GM19351 (cell line): ENCODE data around the gene SLC35A4.
"Not testable (repeated sequence)": the region's sequence is repeated elsewhere in the genome, so short reads cannot be mapped to it uniquely, and the experiment has no call there.

Source experiments
- ATAC-seq: cut with Tn5 transposase; IDR thresholded peaks from one replicate; pipeline ENCODE4 v1.9.1; 2021; ENCODE audit warnings: mild to moderate bottlenecking, moderate library complexity; ENCODE audit not compliant: unreplicated experiment

SLC35A4 gene

GRCh38 chr5:140588311-140589070 is 23.9 kb downstream of the SLC35A4 start:
- no peak for ATAC-seq

GRCh38 chr5:140590861-140591260 is 26.2 kb downstream of the SLC35A4 start:
- ATAC-seq = no peak

- ATAC-seq = no peak
Observed at GRCh38 chr5:140591747-140592372, 27.2 kb downstream of the SLC35A4 start.

GRCh38 chr5:140593070-140593469 is 28.4 kb downstream of the SLC35A4 start:
- not testable (repeated sequence) for ATAC-seq

- ATAC-seq = no peak
Observed at GRCh38 chr5:140594169-140594568, 29.5 kb downstream of the SLC35A4 start.

- no peak for ATAC-seq
Observed at GRCh38 chr5:140595538-140596300, 31.1 kb downstream of the SLC35A4 start.

- no peak for ATAC-seq
Observed at GRCh38 chr5:140596321-140596741, 31.7 kb downstream of the SLC35A4 start.

- no peak for ATAC-seq
Observed at GRCh38 chr5:140598836-140599235, 34.2 kb downstream of the SLC35A4 start.

GRCh38 chr5:140600096-140600495 is 35.5 kb downstream of the SLC35A4 start:
- ATAC-seq = no peak

GRCh38 chr5:140602147-140602546 is 37.5 kb downstream of the SLC35A4 start:
- ATAC-seq = no peak

- not testable (repeated sequence) for ATAC-seq
Observed at GRCh38 chr5:140603446-140603698, 38.7 kb downstream of the SLC35A4 start.

- ATAC-seq = no peak
Observed at GRCh38 chr5:140603734-140604133, 39.1 kb downstream of the SLC35A4 start.

GRCh38 chr5:140605879-140606278 is 41.3 kb downstream of the SLC35A4 start:
- no peak for ATAC-seq

- no peak for ATAC-seq
Observed at GRCh38 chr5:140607031-140607430, 42.4 kb downstream of the SLC35A4 start.

GRCh38 chr5:140608722-140609121 is 44.1 kb downstream of the SLC35A4 start:
- ATAC-seq = no peak

GRCh38 chr5:140609126-140609525 is 44.5 kb downstream of the SLC35A4 start:
- ATAC-seq = no peak

- ATAC-seq = no peak
Observed at GRCh38 chr5:140611020-140611521, 46.4 kb downstream of the SLC35A4 start.
